Osteoblast (primary cell): ENCODE data around the gene GOLGA8B. TPM values are rescaled to one million over a fixed set of nuclear protein-coding genes. Genes with fewer than 3 reads are reported as not detected.
"Not testable (repeated sequence)": the region's sequence is repeated elsewhere in the genome, so short reads cannot be mapped to it uniquely, and the experiment has no call there.

Experiments
- DNase-seq: peaks from one replicate; pipeline ENCODE4 v3.0.0; 2011; ENCODE audit warnings: low spot score, mixed read lengths; ENCODE audit not compliant: insufficient read length; ENCODE audit errors: missing footprints
- H2AFZ ChIP-seq: 2 replicates; pipeline ENCODE4 v1.6.0; 2011; ENCODE audit warnings: mild to moderate bottlenecking, low read length
- H3K27ac ChIP-seq: 2 replicates; pipeline ENCODE4 v1.5.1; 2011; ENCODE audit warnings: mild to moderate bottlenecking, low read depth, low read length, moderate library complexity
- H3K27me3 ChIP-seq: 2 replicates; pipeline ENCODE4 v1.6.0; 2012; ENCODE audit warnings: mild to moderate bottlenecking, control low read depth, inconsistent platforms, low read length, moderate library complexity; ENCODE audit not compliant: insufficient read depth
- H3K36me3 ChIP-seq: 2 replicates; pipeline ENCODE4 v1.5.1; 2011; ENCODE audit warnings: mild to moderate bottlenecking, low read length, control low read depth, moderate library complexity; ENCODE audit not compliant: insufficient read depth
- H3K4me1 ChIP-seq: 2 replicates; pipeline ENCODE4 v1.5.1; 2011; ENCODE audit warnings: mild to moderate bottlenecking, low read length, control low read depth, moderate library complexity; ENCODE audit not compliant: insufficient read depth
- H3K4me2 ChIP-seq: 2 replicates; pipeline ENCODE4 v1.6.0; 2011; ENCODE audit warnings: mild to moderate bottlenecking, low read length; ENCODE audit not compliant: insufficient read depth
- H3K4me3 ChIP-seq: fragments of 200-600 bp; sonication (generic); 3 replicates; pipeline ENCODE4 v1.5.1; 2012; ENCODE audit warnings: mild to moderate bottlenecking, low read length, inconsistent platforms; ENCODE audit not compliant: insufficient read depth
- H3K79me2 ChIP-seq: 2 replicates; pipeline ENCODE4 v1.6.0; 2012; ENCODE audit warnings: mild to moderate bottlenecking, low read length, control low read depth, inconsistent platforms; ENCODE audit not compliant: insufficient read depth
- H3K9me3 ChIP-seq: 2 replicates; pipeline ENCODE4 v1.5.1; 2011; ENCODE audit warnings: low read depth, low read length, control low read depth
- H4K20me1 ChIP-seq: 2 replicates; pipeline ENCODE4 v1.6.0; 2012; ENCODE audit warnings: mild to moderate bottlenecking, low read length, control low read depth; ENCODE audit not compliant: insufficient read depth
- total RNA-seq: library from RNA; depleted of rRNA; stranded (reverse); fragments of >200 nt; gene quantifications from 2 replicates; pipeline ENCODE4 v1.2.3, GENCODE V29; 2012
- TF ChIP-seq, protein P1 (sequence below): IDR thresholded peaks from 2 replicates; pipeline ENCODE4 v1.5.1; 2011; ENCODE audit warnings: mild to moderate bottlenecking, low read depth, low read length, moderate library complexity; ENCODE audit errors: extremely low read depth

Gene GOLGA8B
- total RNA-seq, 1 donor, result 57.2 TPM

DNA sequence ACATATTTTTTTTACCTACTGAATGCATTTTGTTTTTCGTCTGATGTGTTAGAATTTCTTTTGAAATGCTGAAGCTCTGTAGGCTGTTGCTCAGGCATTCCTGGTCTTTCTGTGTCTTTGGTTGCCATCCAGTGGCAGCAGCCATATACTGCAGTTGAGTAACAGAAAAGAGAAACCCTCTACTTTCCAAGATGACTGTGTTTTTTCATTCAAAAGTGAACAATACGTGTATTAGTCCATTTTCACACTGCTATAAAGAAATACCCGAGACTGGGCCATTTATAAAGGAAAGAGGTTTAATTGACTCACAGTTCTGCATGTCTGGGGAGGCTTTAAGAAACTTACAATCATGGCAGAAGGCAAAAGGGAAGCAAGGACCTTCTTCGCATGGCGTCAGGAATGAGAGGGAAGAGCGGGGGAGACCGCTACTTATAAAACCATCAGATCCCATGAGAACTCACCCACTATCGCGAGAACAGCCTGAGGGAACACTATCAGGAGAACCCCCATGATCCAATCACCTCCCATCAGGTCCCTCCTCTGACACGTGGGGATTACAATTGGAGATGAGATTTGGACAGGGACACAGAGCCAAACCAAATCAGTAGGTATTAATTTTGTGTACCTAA, 4.7 kb upstream of the GOLGA8B start:
- Histone ChIP-seq H3K27me3 (no peaks in the 10 kb centered on the region), H3K4me2 (peak overlapping the region; percentile 96), H3K4me1 (peaks cover 4% of the 10 kb centered on the region), H3K9me3 (no peaks in the 10 kb centered on the region), H2AFZ (peak overlapping the region; percentile 91), H3K4me3 (peak overlapping the region; percentile 74), H4K20me1 (no peaks in the 10 kb centered on the region), H3K27ac (peak overlapping the region; percentile 75), H3K79me2 (no peaks in the 10 kb centered on the region), H3K36me3 (no peaks in the 10 kb centered on the region)
- TF ChIP-seq, protein P1, sequence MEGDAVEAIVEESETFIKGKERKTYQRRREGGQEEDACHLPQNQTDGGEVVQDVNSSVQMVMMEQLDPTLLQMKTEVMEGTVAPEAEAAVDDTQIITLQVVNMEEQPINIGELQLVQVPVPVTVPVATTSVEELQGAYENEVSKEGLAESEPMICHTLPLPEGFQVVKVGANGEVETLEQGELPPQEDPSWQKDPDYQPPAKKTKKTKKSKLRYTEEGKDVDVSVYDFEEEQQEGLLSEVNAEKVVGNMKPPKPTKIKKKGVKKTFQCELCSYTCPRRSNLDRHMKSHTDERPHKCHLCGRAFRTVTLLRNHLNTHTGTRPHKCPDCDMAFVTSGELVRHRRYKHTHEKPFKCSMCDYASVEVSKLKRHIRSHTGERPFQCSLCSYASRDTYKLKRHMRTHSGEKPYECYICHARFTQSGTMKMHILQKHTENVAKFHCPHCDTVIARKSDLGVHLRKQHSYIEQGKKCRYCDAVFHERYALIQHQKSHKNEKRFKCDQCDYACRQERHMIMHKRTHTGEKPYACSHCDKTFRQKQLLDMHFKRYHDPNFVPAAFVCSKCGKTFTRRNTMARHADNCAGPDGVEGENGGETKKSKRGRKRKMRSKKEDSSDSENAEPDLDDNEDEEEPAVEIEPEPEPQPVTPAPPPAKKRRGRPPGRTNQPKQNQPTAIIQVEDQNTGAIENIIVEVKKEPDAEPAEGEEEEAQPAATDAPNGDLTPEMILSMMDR, result peak; percentile 84
- peak; percentile 92 for DNase-seq

DNA sequence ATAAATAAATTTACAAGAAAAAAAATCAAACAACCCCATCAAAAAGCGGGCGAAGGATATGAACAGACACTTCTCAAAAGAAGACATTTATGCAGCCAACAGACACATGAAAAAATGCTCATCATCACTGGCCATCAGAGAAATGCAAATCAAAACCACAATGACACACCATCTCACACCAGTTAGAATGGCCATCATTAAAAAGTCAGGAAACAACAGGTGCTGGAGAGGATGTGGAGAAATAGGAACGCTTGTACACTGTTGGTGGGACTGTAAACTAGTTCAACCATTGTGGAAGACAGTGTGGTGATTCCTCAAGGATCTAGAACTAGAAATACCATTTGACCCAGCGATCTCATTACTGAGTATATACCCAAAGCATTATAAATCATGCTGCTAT, 2.5 kb upstream of the GOLGA8B start:
- not testable (repeated sequence) for H2AFZ ChIP-seq, H3K9me3 ChIP-seq, DNase-seq, H3K4me1 ChIP-seq, H3K36me3 ChIP-seq, H3K27me3 ChIP-seq, H4K20me1 ChIP-seq, H3K79me2 ChIP-seq, H3K4me2 ChIP-seq, H3K4me3 ChIP-seq, H3K27ac ChIP-seq

DNA sequence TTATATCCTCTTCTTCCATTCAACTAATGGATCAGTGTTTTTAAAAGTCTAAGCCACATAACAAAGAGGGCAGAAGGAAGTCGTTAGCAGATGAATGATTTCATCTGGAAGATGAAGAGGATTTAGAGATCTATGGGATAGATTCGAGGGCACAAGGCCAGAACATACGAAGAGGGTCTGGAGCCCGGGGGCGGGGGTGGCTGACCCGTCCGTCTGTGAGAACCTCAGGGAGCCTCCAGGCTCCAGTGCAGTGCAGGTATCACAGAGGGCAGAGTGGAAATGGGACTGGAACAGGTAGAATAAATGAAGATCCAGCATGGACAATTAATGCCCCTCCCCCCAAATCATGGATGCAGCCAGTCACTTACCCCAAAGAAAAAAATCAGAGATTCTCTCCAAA, 1.5 kb upstream of the GOLGA8B start:
- H3K79me2 ChIP-seq, result peaks cover 15% of the 10 kb centered on the region
- no peaks in the 10 kb centered on the region for H3K27me3 ChIP-seq
- peak; percentile 45 for DNase-seq

DNA sequence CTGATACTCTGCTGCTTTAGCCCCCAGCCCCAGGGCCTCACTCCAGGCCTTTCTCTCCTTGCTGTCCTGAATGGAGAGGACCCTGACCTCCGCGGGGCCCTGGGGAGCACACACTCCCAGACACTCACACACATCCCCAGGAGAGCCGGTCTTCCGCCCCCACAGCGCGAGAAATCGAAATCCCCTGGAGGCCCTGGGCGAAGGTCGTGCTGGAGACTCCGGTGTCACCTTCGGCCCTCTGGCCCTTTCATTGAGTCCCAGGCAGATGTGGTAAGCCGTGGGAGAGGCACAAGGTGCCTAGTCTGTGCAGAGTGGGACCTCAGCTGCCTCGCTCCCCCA, 848 bp upstream of the GOLGA8B start:
- no peak for DNase-seq
- Histone ChIP-seq H3K4me3 (peak overlapping the region; percentile 82), H3K36me3 (no peaks in the 10 kb centered on the region), H3K79me2 (peaks cover 18% of the 10 kb centered on the region), H3K4me2 (peak overlapping the region; percentile 87), H3K4me1 (peaks cover 4% of the 10 kb centered on the region), H4K20me1 (no peaks in the 10 kb centered on the region), H3K27ac (no peak overlapping the region), H3K9me3 (no peaks in the 10 kb centered on the region), H2AFZ (peak overlapping the region; percentile 82), H3K27me3 (no peaks in the 10 kb centered on the region)
- TF ChIP-seq, protein P1, result no peak

More for the DNA sequence above, 1.5 kb upstream of the GOLGA8B start:
- Histone ChIP-seq H3K36me3 (no peaks in the 10 kb centered on the region), H3K4me2 (no peak overlapping the region), H3K9me3 (no peaks in the 10 kb centered on the region), H4K20me1 (no peaks in the 10 kb centered on the region), H2AFZ (no peak overlapping the region), H3K4me3 (no peak overlapping the region), H3K4me1 (peaks cover 4% of the 10 kb centered on the region), H3K27ac (no peak overlapping the region)
- TF ChIP-seq, protein P1, result no peak
